Breast epithelium (tissue), 4 donors: ENCODE results near the gene PIAS1. TPM values are rescaled to one million over a fixed set of nuclear protein-coding genes. Genes with fewer than 3 reads are reported as not detected.
"Not testable (repeated sequence)": the region's sequence is repeated elsewhere in the genome, so short reads cannot be mapped to it uniquely, and the experiment has no call there.

Experiments
- DNase-seq, 2 donors: peaks; one replicate each; pipeline ENCODE4 v3.0.0-alpha.2; 2019; ENCODE audit warnings: low spot score in 2 of 2
- H3K27ac ChIP-seq, 2 donors: fragments of 200-600 bp; sonication (generic) in 1 of 2; one replicate each; pipeline ENCODE4 v1.5.1; 2016 to 2019; ENCODE audit warnings: mild to moderate bottlenecking in 1 of 2
- H3K27me3 ChIP-seq, 2 donors: fragments of 200-600 bp; sonication (generic) in 1 of 2; one replicate each; pipeline versions ENCODE4 v1.5.1 to v1.6.0; 2017 to 2019; ENCODE audit warnings: control low read depth in 1 of 2, mild to moderate bottlenecking in 1 of 2
- H3K36me3 ChIP-seq: fragments of 200-600 bp; one replicate; pipeline ENCODE4 v1.5.1; 2019
- H3K4me1 ChIP-seq, 2 donors: fragments of 200-600 bp; sonication (generic); one replicate each; pipeline ENCODE4 v1.5.1; 2016 to 2019; ENCODE audit warnings: control low read depth in 1 of 2
- H3K4me3 ChIP-seq, 3 donors: fragments of 200-600 bp; sonication (generic); 1 replicate in 2 of 3; 2 replicates in 1 of 3; pipeline ENCODE4 v1.5.1; 2016 to 2019; ENCODE audit warnings: mild to moderate bottlenecking in 3 of 3, moderate library complexity in 2 of 3
- H3K9me3 ChIP-seq, 2 donors: fragments of 200-600 bp; sonication (generic) in 1 of 2; one replicate each; pipeline ENCODE4 v1.5.1; 2016 to 2019; ENCODE audit warnings: control low read depth in 1 of 2
- POLR2A ChIP-seq: fragments of 450-650 bp; IDR thresholded peaks from one replicate; pipeline ENCODE4 v1.6.1; 2016; ENCODE audit warnings: antibody characterized with exemption, mild to moderate bottlenecking, moderate library complexity
- POLR2AphosphoS5 ChIP-seq, 3 donors: sonication (generic); formaldehyde crosslinking; IDR thresholded peaks; one replicate each; pipeline ENCODE4 v1.6.1; 2017; ENCODE audit warnings: antibody characterized with exemption in 3 of 3
- intact Hi-C: fragments of 100-400 bp; cut with DNase I; formaldehyde crosslinking; loops from one replicate; pipeline ENCODE4 v1.15.1; 2023; ENCODE audit warnings: low total_unique reads
- total RNA-seq, 3 donors: library from RNA; depleted of rRNA; stranded (reverse); fragments of >200 nt; gene quantifications; one replicate each; pipeline ENCODE4 v1.1.0, GENCODE V29; 2016
- TF ChIP-seq, protein P1 (sequence below), 3 donors: fragments of 450-650 bp; IDR thresholded peaks; one replicate each; pipeline ENCODE4 v1.5.1; 2016 to 2017; ENCODE audit warnings: antibody characterized with exemption in 3 of 3, mild to moderate bottlenecking in 3 of 3, moderate library complexity in 3 of 3

The PIAS1 gene
- total RNA-seq, 3 donors from 2014 or later = 43.9 to 77.4 (median 57.1) TPM

DNA sequence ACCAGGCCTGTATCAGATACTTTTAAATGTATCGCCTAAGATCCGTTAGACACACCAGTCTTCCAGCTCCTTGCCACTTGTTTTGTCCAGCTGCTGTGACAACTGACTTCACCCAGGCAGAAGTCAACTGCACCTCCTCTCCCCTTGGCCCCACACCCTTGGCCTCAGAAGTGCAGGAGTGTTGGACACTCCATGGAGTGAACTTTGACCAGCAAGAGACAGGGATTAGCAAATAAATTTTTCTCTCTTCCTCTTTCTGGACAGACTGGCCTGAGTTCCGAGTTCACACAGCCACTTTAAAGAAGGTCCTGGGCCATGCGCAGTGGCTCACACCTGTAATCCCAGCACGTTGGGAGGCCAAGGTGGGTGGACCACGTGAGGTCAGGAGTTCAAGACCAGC is 178.3 kb downstream of the PIAS1 start:
- no peak for DNase-seq
- no peaks in the 10 kb centered on the region for H3K36me3 ChIP-seq
- intact Hi-C loops = no loop called here

DNA sequence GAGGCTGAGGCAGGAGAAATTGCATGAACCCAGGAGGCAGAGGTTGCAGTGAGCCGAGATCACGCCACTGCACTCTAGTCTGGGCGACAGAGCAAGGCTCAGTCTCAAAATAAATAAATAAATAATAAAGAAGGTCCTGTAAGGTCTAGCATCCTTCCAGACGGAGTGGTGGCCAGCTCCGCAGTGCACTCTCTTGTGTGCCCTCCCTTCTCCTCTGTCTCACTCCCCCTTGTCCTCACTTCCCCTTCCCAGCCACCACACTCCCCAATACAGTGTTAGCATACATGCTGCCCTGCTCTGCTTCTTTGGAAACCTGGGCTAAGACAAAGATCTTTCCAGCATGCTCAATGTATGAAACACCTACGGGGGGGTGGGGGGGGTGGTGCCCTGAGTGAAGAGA is 178.8 kb downstream of the PIAS1 start:
- Histone ChIP-seq H3K27me3 (no peaks in the 10 kb centered on the region), H3K4me3 (no peak overlapping the region), H3K4me1 (peaks cover 5 to 8% of the 10 kb centered on the region in 2 donors), H3K9me3 (no peaks in the 10 kb centered on the region), H3K27ac (no peak overlapping the region), H3K36me3 (no peaks in the 10 kb centered on the region)
- no peak for DNase-seq
- intact Hi-C loops = no loop called here
- no peak for TF ChIP-seq POLR2A
- no peak for TF ChIP-seq POLR2AphosphoS5 (IDR thresholded peaks at IDR 0.05)
- TF ChIP-seq, protein P1, sequence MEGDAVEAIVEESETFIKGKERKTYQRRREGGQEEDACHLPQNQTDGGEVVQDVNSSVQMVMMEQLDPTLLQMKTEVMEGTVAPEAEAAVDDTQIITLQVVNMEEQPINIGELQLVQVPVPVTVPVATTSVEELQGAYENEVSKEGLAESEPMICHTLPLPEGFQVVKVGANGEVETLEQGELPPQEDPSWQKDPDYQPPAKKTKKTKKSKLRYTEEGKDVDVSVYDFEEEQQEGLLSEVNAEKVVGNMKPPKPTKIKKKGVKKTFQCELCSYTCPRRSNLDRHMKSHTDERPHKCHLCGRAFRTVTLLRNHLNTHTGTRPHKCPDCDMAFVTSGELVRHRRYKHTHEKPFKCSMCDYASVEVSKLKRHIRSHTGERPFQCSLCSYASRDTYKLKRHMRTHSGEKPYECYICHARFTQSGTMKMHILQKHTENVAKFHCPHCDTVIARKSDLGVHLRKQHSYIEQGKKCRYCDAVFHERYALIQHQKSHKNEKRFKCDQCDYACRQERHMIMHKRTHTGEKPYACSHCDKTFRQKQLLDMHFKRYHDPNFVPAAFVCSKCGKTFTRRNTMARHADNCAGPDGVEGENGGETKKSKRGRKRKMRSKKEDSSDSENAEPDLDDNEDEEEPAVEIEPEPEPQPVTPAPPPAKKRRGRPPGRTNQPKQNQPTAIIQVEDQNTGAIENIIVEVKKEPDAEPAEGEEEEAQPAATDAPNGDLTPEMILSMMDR (IDR thresholded peaks at IDR 0.05) = no peak

More for the DNA sequence above, 178.3 kb downstream of the PIAS1 start:
- H3K27ac ChIP-seq = no peak overlapping the region
- H3K9me3 ChIP-seq = no peaks in the 10 kb centered on the region
- no peak for TF ChIP-seq POLR2A
- TF ChIP-seq POLR2AphosphoS5 (IDR thresholded peaks at IDR 0.05) = no peak
- TF ChIP-seq, protein P1 (IDR thresholded peaks at IDR 0.05) = no peak
- H3K4me1 ChIP-seq = peaks cover 5 to 9% of the 10 kb centered on the region in 2 donors
- no peak overlapping the region for H3K4me3 ChIP-seq
- no peaks in the 10 kb centered on the region for H3K27me3 ChIP-seq

DNA sequence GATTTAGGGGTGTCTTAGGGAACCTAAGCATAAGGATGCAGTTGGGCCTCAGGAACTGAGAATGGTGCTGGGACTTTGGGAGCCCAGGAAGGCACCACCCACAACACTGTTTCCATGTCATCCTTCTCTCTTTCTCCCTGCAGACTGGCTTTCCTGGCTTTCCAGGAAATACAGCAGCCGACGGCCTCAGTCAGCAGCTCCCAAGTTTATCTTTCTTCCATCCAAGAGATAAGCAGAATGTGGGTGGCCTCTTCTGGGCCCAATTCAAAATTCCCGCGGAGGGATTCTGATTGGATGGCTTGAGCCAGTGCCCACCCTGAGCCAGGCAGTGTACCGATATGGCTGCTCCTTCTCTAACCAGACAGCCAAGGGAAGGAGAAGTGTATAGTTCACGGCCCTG is 179.9 kb downstream of the PIAS1 start:
- TF ChIP-seq, protein P1 (IDR thresholded peaks at IDR 0.05) = no peak
- no peak for TF ChIP-seq POLR2A
- no peak for TF ChIP-seq POLR2AphosphoS5 (IDR thresholded peaks at IDR 0.05)
- intact Hi-C loops = no loop called here
- no peaks in the 10 kb centered on the region for H3K36me3 ChIP-seq
- H3K4me3 ChIP-seq = no peak overlapping the region
- no peaks in the 10 kb centered on the region for H3K9me3 ChIP-seq
- DNase-seq = no peak
- H3K27me3 ChIP-seq = no peaks in the 10 kb centered on the region
- H3K27ac ChIP-seq = no peak overlapping the region
- no peaks in the 10 kb centered on the region for H3K4me1 ChIP-seq

DNA sequence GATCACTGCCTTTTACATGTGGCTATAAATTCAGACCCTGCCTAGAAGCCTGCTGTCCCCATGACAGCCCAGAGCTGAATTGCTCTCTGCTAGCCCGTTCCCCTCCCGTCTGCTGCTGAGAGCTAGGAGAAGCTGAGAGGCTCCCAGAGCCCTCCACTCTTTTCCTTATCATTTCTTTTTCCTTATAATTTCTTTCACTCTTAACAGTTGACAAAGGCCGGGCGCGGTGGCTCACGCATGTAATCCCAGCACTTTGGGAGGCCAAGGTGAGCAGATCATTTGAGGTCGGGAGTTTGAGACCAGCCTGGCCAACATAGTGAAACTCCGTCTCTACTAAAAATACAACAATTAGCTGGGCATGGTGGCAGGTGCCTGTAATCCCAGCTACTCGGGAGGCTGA is 180.4 kb downstream of the PIAS1 start:
- H3K4me1 ChIP-seq, DNase-seq, H3K4me3 ChIP-seq, intact Hi-C loops, H3K9me3 ChIP-seq, H3K27me3 ChIP-seq, H3K27ac ChIP-seq, H3K36me3 ChIP-seq: not testable (repeated sequence)

DNA sequence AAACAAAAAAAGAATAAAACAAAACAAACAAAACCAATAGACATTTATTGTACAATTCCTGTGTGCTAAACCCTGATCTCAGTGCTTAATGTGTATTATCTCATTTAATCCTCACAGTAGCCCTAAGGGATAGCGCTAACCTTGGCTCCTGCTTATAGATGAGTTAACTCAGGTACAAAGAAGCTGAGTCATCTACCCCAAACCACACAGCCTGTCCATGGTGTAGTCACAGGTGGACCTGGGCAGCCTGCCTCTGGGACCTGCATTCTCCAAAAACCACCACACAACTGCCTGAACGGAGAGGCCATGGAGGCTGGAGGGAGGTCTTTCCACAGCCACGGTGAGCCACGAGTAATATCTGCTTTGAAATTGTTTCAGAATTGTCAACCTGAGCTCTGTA is 180.9 kb downstream of the PIAS1 start:
- H3K36me3 ChIP-seq = no peaks in the 10 kb centered on the region
- TF ChIP-seq, protein P1 (IDR thresholded peaks at IDR 0.05) = no peak
- TF ChIP-seq POLR2AphosphoS5 (IDR thresholded peaks at IDR 0.05) (no peak), POLR2A (no peak)
- no peaks in the 10 kb centered on the region for H3K9me3 ChIP-seq
- no peaks in the 10 kb centered on the region for H3K27me3 ChIP-seq
- DNase-seq = no peak
- no peak overlapping the region for H3K4me3 ChIP-seq
- H3K27ac ChIP-seq = no peak overlapping the region
- no peaks in the 10 kb centered on the region for H3K4me1 ChIP-seq
- intact Hi-C loops = loop anchor here (5.0 kb wide), 1 partner anchor 1428 kb away; no protein-coding TSS in a partner anchor

DNA sequence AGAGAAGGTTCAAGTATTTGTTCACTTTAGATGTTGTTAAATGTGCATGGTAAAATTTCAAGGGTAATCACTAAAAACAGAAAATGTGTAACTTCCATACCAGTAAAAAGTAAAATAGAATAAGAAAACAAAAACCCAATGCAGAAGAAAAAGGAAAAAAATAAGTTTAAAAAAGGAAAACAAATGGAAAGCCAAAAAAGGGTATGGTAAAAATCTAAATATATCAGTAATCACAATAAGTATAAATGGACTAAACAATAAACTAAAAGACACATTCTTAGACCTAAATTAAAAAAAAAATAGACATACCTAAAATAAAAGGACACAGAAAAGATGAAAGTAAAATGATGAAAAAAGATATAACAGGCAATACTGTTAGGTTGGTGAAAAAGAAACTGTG is 184.9 kb downstream of the PIAS1 start:
- TF ChIP-seq, protein P1 (IDR thresholded peaks at IDR 0.05) = no peak

More for the DNA sequence above, 184.9 kb downstream of the PIAS1 start:
- Histone ChIP-seq H3K36me3 (no peaks in the 10 kb centered on the region), H3K27ac (no peak overlapping the region), H3K9me3 (peaks cover 0 to 2% of the 10 kb centered on the region in 2 donors), H3K4me3 (no peak overlapping the region), H3K4me1 (no peaks in the 10 kb centered on the region), H3K27me3 (no peaks in the 10 kb centered on the region)
- no peak for DNase-seq
- intact Hi-C loops = loop anchor here (5.0 kb wide), 1 partner anchor 1432 kb away; no protein-coding TSS in a partner anchor
